Measurements from ENCODE around the gene SDK1. TPM values are rescaled to one million over a fixed set of nuclear protein-coding genes. Genes with fewer than 3 reads are reported as not detected.

SDK1 gene
- total and polyA plus RNA-seq, 12 donors = 1.0 to 5.3 (median 3.2) TPM

DNA sequence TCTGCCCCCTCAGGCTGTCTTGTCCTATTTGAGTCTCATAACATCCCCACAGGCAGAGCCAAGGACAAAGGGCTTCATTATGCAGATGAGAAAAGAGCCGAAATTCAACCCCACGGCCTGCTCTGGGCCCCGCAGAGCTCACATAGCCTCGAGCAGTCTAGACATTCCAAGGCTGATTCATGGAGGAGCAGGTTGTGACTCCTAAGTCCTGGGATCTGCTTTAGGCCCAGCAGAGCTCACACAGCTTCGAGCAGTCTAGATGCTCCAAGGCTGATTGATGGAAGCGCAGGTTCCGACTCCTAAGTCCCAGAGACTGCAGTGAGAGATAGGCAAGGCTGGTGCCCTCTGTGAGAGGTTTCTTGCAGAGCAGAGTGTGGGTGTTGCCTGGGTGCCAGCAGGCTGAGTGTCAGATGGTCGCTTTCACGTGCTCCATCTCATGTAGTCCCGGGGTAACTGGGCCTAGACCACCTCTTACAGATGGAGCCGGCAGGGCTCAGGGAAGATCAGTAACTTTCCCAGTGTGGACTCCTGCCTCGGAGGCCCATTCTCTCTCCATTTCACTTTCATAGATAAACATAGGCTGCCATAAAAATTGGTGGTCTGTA is 944.9 kb downstream of the SDK1 start:
- no peak for DNase-seq
- H3K4me3 ChIP-seq = no peak overlapping the region
- WGBS, 2 donors = 85% methylated on average over 12 of the region's 12 CpGs
- ATAC-seq = no peak
- H3K9me3 ChIP-seq = peaks cover 0 to 25% (median 5%) of the 10 kb centered on the region in 11 donors
- H3K4me1 ChIP-seq = no peaks in the 10 kb centered on the region
- intact Hi-C loops (cut with DNase I) = no loop called here
- TF ChIP-seq, protein P1, sequence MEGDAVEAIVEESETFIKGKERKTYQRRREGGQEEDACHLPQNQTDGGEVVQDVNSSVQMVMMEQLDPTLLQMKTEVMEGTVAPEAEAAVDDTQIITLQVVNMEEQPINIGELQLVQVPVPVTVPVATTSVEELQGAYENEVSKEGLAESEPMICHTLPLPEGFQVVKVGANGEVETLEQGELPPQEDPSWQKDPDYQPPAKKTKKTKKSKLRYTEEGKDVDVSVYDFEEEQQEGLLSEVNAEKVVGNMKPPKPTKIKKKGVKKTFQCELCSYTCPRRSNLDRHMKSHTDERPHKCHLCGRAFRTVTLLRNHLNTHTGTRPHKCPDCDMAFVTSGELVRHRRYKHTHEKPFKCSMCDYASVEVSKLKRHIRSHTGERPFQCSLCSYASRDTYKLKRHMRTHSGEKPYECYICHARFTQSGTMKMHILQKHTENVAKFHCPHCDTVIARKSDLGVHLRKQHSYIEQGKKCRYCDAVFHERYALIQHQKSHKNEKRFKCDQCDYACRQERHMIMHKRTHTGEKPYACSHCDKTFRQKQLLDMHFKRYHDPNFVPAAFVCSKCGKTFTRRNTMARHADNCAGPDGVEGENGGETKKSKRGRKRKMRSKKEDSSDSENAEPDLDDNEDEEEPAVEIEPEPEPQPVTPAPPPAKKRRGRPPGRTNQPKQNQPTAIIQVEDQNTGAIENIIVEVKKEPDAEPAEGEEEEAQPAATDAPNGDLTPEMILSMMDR (IDR thresholded peaks at IDR 0.05) = no peak
- H3K27ac ChIP-seq = no peak overlapping the region
- H3K36me3 ChIP-seq = no peaks in the 10 kb centered on the region
- no peaks in the 10 kb centered on the region for H3K27me3 ChIP-seq

- peaks cover 0 to 31% (median 5%) of the 10 kb centered on the region in 11 donors for H3K9me3 ChIP-seq
- H3K4me1 ChIP-seq = no peaks in the 10 kb centered on the region
- intact Hi-C loops (cut with DNase I) = no loop called here
- no peak overlapping the region for H3K4me3 ChIP-seq
- no peaks in the 10 kb centered on the region for H3K27me3 ChIP-seq
- 80 to 86% methylated on average over 11 of the region's 11 CpGs for WGBS, 2 donors
- DNase-seq (no peak), ATAC-seq (no peak)
- H3K27ac ChIP-seq = no peak overlapping the region
- TF ChIP-seq, protein P1 (IDR thresholded peaks at IDR 0.05) = no peak
- no peaks in the 10 kb centered on the region for H3K36me3 ChIP-seq
These were observed 945.5 kb downstream of the SDK1 start for GRCh38 chr7:4246536-4246935.

DNA sequence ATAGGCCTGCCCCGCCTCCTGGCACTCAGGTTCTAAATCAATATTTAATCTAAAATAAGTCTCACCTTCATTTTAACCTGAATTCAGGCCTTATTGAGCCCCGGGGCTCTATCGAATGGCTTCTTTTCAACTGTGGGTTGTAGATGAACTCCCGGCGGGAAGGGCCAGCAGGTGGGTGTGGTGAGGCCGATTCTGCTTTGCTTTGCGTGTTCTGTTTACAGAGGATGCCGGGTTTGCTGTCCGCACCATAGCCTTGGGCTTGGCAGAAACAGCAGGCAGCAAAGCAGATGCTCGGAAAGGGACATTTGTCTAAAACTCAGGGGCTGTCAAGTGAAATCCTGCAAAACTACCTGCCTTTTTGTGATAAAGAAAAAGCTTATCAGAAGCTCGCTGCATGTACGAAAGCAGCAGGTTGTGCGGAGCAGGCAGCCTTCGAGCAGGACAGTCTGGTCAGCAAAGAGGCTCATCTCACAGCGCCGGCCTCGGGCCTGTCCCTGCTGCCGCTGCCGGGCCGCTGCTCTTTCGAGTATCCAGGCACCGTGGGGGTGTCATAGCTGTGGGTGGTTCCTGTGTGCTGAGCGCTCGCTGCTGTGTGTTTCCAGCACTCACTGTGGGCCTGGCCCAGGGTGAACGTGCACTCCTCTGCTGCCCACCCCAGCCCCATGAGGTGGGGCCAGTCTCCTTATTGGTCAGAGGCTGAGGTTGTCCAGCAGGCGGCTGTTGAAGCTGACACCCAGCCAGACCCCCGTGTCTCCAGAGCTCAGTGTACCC is 946.2 kb downstream of the SDK1 start:
- Histone ChIP-seq H3K4me3 (no peak overlapping the region), H3K9me3 (peaks cover 0 to 38% (median 6%) of the 10 kb centered on the region in 11 donors), H3K36me3 (no peaks in the 10 kb centered on the region), H3K4me1 (no peaks in the 10 kb centered on the region), H3K27ac (no peak overlapping the region), H3K27me3 (no peaks in the 10 kb centered on the region)
- no peak for ATAC-seq
- 74 to 79% methylated on average over 27 of the region's 27 CpGs for WGBS, 2 donors
- intact Hi-C loops (cut with DNase I) = no loop called here
- no peak for DNase-seq
- TF ChIP-seq, protein P1 (IDR thresholded peaks at IDR 0.05) = no peak

DNA sequence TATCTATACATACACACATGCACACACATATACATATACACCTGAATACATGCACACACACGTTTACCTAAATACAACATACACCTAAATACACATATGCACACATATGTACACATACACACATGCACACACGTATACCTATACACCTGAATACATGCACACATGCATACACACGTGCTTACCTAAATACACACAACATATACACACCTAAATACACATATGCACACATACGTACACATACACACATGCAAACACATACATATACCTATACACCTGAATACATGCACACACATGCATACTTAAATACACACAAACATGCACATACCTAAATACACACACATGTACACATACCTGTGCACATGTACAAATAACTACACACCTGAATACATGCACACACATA is 947.2 kb downstream of the SDK1 start:
- H3K9me3 ChIP-seq = peaks cover 0 to 46% (median 6%) of the 10 kb centered on the region in 11 donors
- intact Hi-C loops (cut with DNase I) = no loop called here
- TF ChIP-seq, protein P1 (IDR thresholded peaks at IDR 0.05) = no peak
- no peaks in the 10 kb centered on the region for H3K4me1 ChIP-seq
- H3K36me3 ChIP-seq = no peaks in the 10 kb centered on the region
- ATAC-seq (no peak), DNase-seq (no peak)
- H3K27ac ChIP-seq = no peak overlapping the region
- H3K4me3 ChIP-seq = no peak overlapping the region
- no peaks in the 10 kb centered on the region for H3K27me3 ChIP-seq
- 67 to 81% methylated on average over 4 of the region's 4 CpGs for WGBS, 2 donors

Data from heart right ventricle (tissue), 16 donors.